GM21576 (cell line): ENCODE data around the gene DCST1.
A peak's percentile ranks its signal among the peaks of the same experiment; 100 is the strongest.

Source experiments
- ATAC-seq: cut with Tn5 transposase; IDR thresholded peaks from one replicate; pipeline ENCODE4 v1.9.1; 2021; ENCODE audit warnings: mild to moderate bottlenecking, moderate library complexity; ENCODE audit not compliant: unreplicated experiment

DCST1 gene

GRCh38 chr1:155000726-155001424 lies 32.7 kb upstream of the DCST1 start:
- peak; percentile 45 for ATAC-seq

GRCh38 chr1:155001425-155001674 lies 32.3 kb upstream of the DCST1 start:
- ATAC-seq: peak; percentile 11

- peak; percentile 46 for ATAC-seq
Observed at GRCh38 chr1:155001675-155002463, 31.8 kb upstream of the DCST1 start.

GRCh38 chr1:155002464-155003226 lies 31.0 kb upstream of the DCST1 start, which contains the start of gene ZBTB7B:
Gene ZBTB7B (plus strand): TSS chr1:155002802. CDS start chr1:155014661, 11,859 bp downstream.
- no peak for ATAC-seq

GRCh38 chr1:155003227-155003765 lies 30.3 kb upstream of the DCST1 start:
- ATAC-seq: no peak

GRCh38 chr1:155003766-155004351 lies 29.8 kb upstream of the DCST1 start:
- ATAC-seq: no peak

GRCh38 chr1:155004352-155005075 lies 29.1 kb upstream of the DCST1 start:
- ATAC-seq: no peak

GRCh38 chr1:155005076-155006011 lies 28.3 kb upstream of the DCST1 start:
- ATAC-seq: no peak

GRCh38 chr1:155006601-155007101 lies 27.0 kb upstream of the DCST1 start:
- no peak for ATAC-seq

GRCh38 chr1:155007251-155007828 lies 26.3 kb upstream of the DCST1 start:
- ATAC-seq: no peak

GRCh38 chr1:155008015-155008941 lies 25.3 kb upstream of the DCST1 start:
- ATAC-seq: no peak

- no peak for ATAC-seq
Observed at GRCh38 chr1:155009221-155009711, 24.4 kb upstream of the DCST1 start.

- ATAC-seq: no peak
Observed at GRCh38 chr1:155009742-155010141, 23.9 kb upstream of the DCST1 start.

GRCh38 chr1:155010211-155010918 lies 23.3 kb upstream of the DCST1 start:
- no peak for ATAC-seq

- no peak for ATAC-seq
Observed at GRCh38 chr1:155011004-155011416, 22.6 kb upstream of the DCST1 start.

GRCh38 chr1:155011437-155012025 lies 22.1 kb upstream of the DCST1 start:
- no peak for ATAC-seq
